Calu3 (cell line): Measurements from ENCODE around the gene LHX4. TPM values are rescaled to one million over a fixed set of nuclear protein-coding genes. Genes with fewer than 3 reads are reported as not detected.

Experiments
- BruUV-seq: library from RNA; stranded (reverse); fragments of 400-500 nt; replicated peaks from 2 replicates; lab custom pipeline; 2021; lab: Mats Ljungman, UMichigan
- CTCF ChIA-PET: fragments of 300-600 bp; sonication (Branson Sonifier 250); formaldehyde crosslinking; loops from one replicate; lab custom pipeline; 2022; ENCODE audit warnings: antibody characterized with exemption; lab: Charles Lee
- DNase-seq: peaks from one replicate; pipeline ENCODE4 v3.0.0; 2022
- H3K27ac Mint-ChIP-seq: one replicate; pipeline ENCODE4 v1.8.0; 2022; ENCODE audit warnings: mixed read lengths; ENCODE audit not compliant: unreplicated experiment
- H3K27me3 Mint-ChIP-seq: one replicate; pipeline ENCODE4 v1.8.0; 2022; ENCODE audit warnings: mixed read lengths; ENCODE audit not compliant: unreplicated experiment
- H3K36me3 Mint-ChIP-seq: one replicate; pipeline ENCODE4 v1.8.0; 2022; ENCODE audit warnings: mild to moderate bottlenecking, moderate library complexity, mixed read lengths; ENCODE audit not compliant: insufficient read depth, unreplicated experiment
- H3K4me1 Mint-ChIP-seq: one replicate; pipeline ENCODE4 v1.8.0; 2022; ENCODE audit warnings: mild to moderate bottlenecking, low read depth, mixed read lengths; ENCODE audit not compliant: unreplicated experiment
- H3K4me3 Mint-ChIP-seq: one replicate; pipeline ENCODE4 v1.8.0; 2022; ENCODE audit warnings: mild to moderate bottlenecking, low read depth, moderate library complexity, mixed read lengths; ENCODE audit not compliant: unreplicated experiment
- H3K9me3 Mint-ChIP-seq: one replicate; pipeline ENCODE4 v1.8.0; 2022; ENCODE audit warnings: low read depth, mixed read lengths; ENCODE audit not compliant: unreplicated experiment
- CTCF ChIP-seq: fragments of 200-600 bp; IDR thresholded peaks from one replicate; pipeline ENCODE4 v1.8.0; 2022; ENCODE audit warnings: antibody characterized with exemption; ENCODE audit not compliant: unreplicated experiment
- intact Hi-C: fragments of 100-400 bp; cut with micrococcal nuclease; formaldehyde crosslinking; loops from one replicate; pipeline ENCODE4 v1.10.0; 2022; ENCODE audit not compliant: unreplicated experiment
- total RNA-seq: library from RNA; stranded (reverse); gene quantifications from 2 replicates; pipeline ENCODE4 v1.2.3, GENCODE V29; 2022

LHX4 gene
- total RNA-seq, 1 experiment from 2014 or later, result 0.19 TPM

GRCh38 chr1:180283098-180283497 lies 53.0 kb downstream of the LHX4 start:
- no TSS peak for BruUV-seq
- H3K9me3 Mint-ChIP-seq, result no peaks in the 10 kb centered on the region
- CTCF ChIA-PET, result interaction anchor here (0.6 kb wide), 2 partner anchors 404 to 865 kb away, joined by 3 to 6 read pairs; no protein-coding TSS in a partner anchor
- intact Hi-C loops, result no loop called here
- peaks cover 5% of the 10 kb centered on the region for H3K36me3 Mint-ChIP-seq
- H3K27ac Mint-ChIP-seq, result no peak overlapping the region
- H3K4me3 Mint-ChIP-seq, result no peak overlapping the region
- DNase-seq, result no peak
- no peak for TF ChIP-seq CTCF
- no peaks in the 10 kb centered on the region for H3K4me1 Mint-ChIP-seq
- H3K27me3 Mint-ChIP-seq, result no peaks in the 10 kb centered on the region

- TF ChIP-seq CTCF, result no peak
- CTCF ChIA-PET, result no interaction called here
- Mint-ChIP-seq H3K27ac (no peak overlapping the region), H3K27me3 (no peaks in the 10 kb centered on the region), H3K36me3 (peaks cover 5% of the 10 kb centered on the region), H3K9me3 (peaks cover 2% of the 10 kb centered on the region), H3K4me3 (no peak overlapping the region), H3K4me1 (peaks cover 15% of the 10 kb centered on the region)
- BruUV-seq, result no TSS peak
- DNase-seq, result no peak
- intact Hi-C loops, result no loop called here
These were observed 56.4 kb downstream of the LHX4 start for GRCh38 chr1:180286417-180286816.

- TF ChIP-seq CTCF, result no peak
- H3K27me3 Mint-ChIP-seq, result no peaks in the 10 kb centered on the region
- CTCF ChIA-PET, result no interaction called here
- BruUV-seq, result no TSS peak
- H3K36me3 Mint-ChIP-seq, result peaks cover 5% of the 10 kb centered on the region
- H3K27ac Mint-ChIP-seq, result no peak overlapping the region
- no peak overlapping the region for H3K4me3 Mint-ChIP-seq
- intact Hi-C loops, result no loop called here
- peaks cover 2% of the 10 kb centered on the region for H3K9me3 Mint-ChIP-seq
- peaks cover 22% of the 10 kb centered on the region for H3K4me1 Mint-ChIP-seq
- no peak for DNase-seq
These were observed 58.1 kb downstream of the LHX4 start for GRCh38 chr1:180287988-180288705.

- H3K36me3 Mint-ChIP-seq, result peaks cover 5% of the 10 kb centered on the region
- no peak overlapping the region for H3K27ac Mint-ChIP-seq
- BruUV-seq, result no TSS peak
- H3K27me3 Mint-ChIP-seq, result no peaks in the 10 kb centered on the region
- DNase-seq, result no peak
- H3K4me3 Mint-ChIP-seq, result no peak overlapping the region
- H3K9me3 Mint-ChIP-seq, result peaks cover 2% of the 10 kb centered on the region
- TF ChIP-seq CTCF, result no peak
- peaks cover 22% of the 10 kb centered on the region for H3K4me1 Mint-ChIP-seq
- intact Hi-C loops, result no loop called here
- CTCF ChIA-PET, result no interaction called here
These were observed 58.9 kb downstream of the LHX4 start for GRCh38 chr1:180288940-180289339.
